Measurements from ENCODE around the gene TMEM187. TPM values are rescaled to one million over a fixed set of nuclear protein-coding genes. Genes with fewer than 3 reads are reported as not detected.

TMEM187 gene
- total and polyA plus RNA-seq, 7 donors = 3.5 to 9.3 (median 3.8) TPM

DNA sequence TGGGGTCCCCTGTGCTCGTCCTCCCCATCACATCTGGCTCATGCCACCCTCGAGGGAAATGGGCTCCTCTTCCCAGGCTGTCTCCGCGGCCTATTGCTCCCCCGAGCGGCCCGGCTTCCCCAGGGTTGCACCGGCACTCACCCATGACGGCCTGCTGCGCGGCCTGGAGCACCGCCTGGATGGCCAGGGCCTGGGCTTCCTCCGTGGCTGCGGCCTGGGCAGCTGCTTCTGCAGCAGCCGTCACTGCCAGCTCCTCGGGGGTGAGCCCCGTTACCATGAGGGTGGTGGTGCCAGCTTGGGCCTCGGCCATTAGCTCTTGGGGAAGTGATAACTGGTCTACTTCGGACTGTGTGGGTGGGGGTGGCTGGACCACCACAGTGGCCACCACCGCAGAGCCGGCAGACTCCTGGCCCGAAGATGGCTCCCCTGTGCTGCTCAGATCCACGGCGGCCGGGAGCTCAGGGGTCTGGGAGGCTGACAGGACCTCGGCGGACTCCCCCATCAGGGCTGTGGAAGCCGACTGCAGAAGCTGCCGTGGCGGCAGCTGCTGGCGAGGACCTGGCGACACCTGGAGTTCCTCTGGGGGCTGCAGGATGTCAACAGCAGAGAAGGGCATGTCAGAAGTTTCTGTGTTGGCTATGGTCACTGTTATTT is 20.1 kb upstream of the TMEM187 start:
- Histone ChIP-seq H3K4me3 (peak overlapping the region in 2 of 4 donors; percentile 10 to 44), H3K27me3 (no peaks in the 10 kb centered on the region), H3K27ac (peak overlapping the region; percentile 81 to 87 (median 86)), H3K9me3 (no peaks in the 10 kb centered on the region), H3K36me3 (peaks cover 0 to 42% (median 20%) of the 10 kb centered on the region in 4 donors), H3K4me1 (peaks cover 0 to 78% (median 52%) of the 10 kb centered on the region in 4 donors)
- no peak for DNase-seq
- 93 to 95% methylated on average over 32 of the region's 32 CpGs for WGBS, 2 donors
- intact Hi-C loops (cut with DNase I) = loop anchor here (2.0 kb wide), 3 partner anchors 188 to 994 kb away; partner anchors contain the start of gene PLXNB3
- no peak for TF ChIP-seq POLR2A (IDR thresholded peaks at IDR 0.05)
- TF ChIP-seq POLR2AphosphoS5 (IDR thresholded peaks at IDR 0.05) = no peak
- TF ChIP-seq EP300 (IDR thresholded peaks at IDR 0.05) = no peak
- TF ChIP-seq, protein P1, sequence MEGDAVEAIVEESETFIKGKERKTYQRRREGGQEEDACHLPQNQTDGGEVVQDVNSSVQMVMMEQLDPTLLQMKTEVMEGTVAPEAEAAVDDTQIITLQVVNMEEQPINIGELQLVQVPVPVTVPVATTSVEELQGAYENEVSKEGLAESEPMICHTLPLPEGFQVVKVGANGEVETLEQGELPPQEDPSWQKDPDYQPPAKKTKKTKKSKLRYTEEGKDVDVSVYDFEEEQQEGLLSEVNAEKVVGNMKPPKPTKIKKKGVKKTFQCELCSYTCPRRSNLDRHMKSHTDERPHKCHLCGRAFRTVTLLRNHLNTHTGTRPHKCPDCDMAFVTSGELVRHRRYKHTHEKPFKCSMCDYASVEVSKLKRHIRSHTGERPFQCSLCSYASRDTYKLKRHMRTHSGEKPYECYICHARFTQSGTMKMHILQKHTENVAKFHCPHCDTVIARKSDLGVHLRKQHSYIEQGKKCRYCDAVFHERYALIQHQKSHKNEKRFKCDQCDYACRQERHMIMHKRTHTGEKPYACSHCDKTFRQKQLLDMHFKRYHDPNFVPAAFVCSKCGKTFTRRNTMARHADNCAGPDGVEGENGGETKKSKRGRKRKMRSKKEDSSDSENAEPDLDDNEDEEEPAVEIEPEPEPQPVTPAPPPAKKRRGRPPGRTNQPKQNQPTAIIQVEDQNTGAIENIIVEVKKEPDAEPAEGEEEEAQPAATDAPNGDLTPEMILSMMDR (IDR thresholded peaks at IDR 0.05) = no peak

DNA sequence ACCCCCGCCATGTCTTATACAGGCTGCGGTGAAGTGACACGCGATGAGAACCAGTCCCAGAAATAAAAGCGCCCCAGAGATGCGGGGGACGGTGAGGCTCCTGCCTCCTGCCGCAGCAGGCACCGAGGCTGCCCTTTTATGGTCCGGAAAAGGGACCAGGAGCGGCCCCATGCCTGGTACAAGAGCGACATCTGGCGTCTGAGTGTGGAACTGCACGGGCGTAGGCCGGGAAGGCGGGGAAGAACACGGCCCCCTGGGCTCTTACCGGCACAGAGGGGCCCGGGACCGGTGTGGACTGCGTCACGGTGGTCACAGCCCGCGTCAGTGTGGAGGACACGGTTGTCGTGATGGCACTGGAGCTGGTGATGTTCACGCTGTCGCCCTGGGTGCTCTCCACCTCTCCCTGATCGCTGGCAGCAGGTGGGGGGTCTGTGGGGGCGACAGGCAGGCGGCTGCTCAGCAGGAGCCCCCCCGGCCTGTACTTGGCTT is 19.2 kb upstream of the TMEM187 start:
- 25 to 27% methylated on average over 33 of the region's 33 CpGs for WGBS, 2 donors

DNA sequence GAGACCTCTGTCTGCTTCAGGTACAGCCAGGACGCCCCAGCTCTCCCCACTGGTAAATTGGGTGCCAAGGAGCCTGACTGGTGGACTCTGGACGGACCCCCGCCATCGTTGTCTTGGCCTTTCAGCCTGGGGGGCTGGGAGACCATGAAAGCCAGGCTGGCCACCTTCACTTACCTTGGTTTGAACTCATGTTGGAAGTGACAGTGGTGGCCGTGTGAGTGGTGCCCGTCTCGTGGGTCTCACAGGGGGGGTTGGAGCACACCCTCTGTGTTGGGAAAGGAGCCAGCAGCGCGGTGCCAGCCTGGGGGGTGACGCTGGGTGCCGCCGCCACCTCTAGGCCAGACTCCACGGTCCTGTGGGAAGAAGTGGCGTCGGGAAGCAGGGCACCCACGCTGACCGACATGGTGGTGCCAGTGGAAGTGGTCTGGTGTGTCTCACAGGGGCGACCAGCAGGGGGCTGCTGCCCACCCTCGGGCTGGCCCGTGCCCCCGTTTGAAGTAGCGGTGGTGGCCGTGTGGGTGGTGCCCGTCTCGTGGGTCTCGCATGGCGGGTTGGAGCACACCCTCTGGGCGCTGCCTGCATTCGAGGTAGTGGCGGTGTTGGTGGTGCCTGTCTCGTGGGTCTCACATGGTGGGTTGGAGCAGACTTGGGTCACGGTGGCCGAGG is 18.5 kb upstream of the TMEM187 start:
- H3K4me1 ChIP-seq = peaks cover 0 to 66% (median 44%) of the 10 kb centered on the region in 4 donors
- peak overlapping the region; percentile 81 to 87 (median 86) for H3K27ac ChIP-seq
- peak overlapping the region; percentile 18 to 44 (median 38) for H3K4me3 ChIP-seq
- WGBS, 2 donors = 81 to 86% methylated on average over 33 of the region's 33 CpGs
- H3K27me3 ChIP-seq = no peaks in the 10 kb centered on the region
- no peaks in the 10 kb centered on the region for H3K9me3 ChIP-seq
- TF ChIP-seq, protein P1 (IDR thresholded peaks at IDR 0.05) = no peak
- TF ChIP-seq EP300 (IDR thresholded peaks at IDR 0.05) = no peak
- no peak for TF ChIP-seq POLR2A (IDR thresholded peaks at IDR 0.05)
- peak in 1 of 4 donors; percentile 3 for TF ChIP-seq POLR2AphosphoS5 (IDR thresholded peaks at IDR 0.05)
- peaks cover 2 to 55% (median 28%) of the 10 kb centered on the region in 4 donors for H3K36me3 ChIP-seq
- intact Hi-C loops (cut with DNase I) = loop anchor here (2.0 kb wide), 3 partner anchors 189 to 995 kb away; partner anchors contain the start of gene PLXNB3
- no peak for DNase-seq

More for the DNA sequence above, 19.2 kb upstream of the TMEM187 start:
- TF ChIP-seq EP300 (IDR thresholded peaks at IDR 0.05) (peak in 1 of 4 donors; percentile 12), POLR2AphosphoS5 (IDR thresholded peaks at IDR 0.05) (peak; percentile 62 to 80 (median 70)), POLR2A (IDR thresholded peaks at IDR 0.05) (peak in 1 of 2 donors; percentile 54)
- TF ChIP-seq, protein P1 (IDR thresholded peaks at IDR 0.05) = peak; percentile 92 to 99 (median 97)
- peaks cover 0 to 72% (median 48%) of the 10 kb centered on the region in 4 donors for H3K4me1 ChIP-seq
- no peaks in the 10 kb centered on the region for H3K9me3 ChIP-seq
- H3K27ac ChIP-seq = peak overlapping the region; percentile 81 to 87 (median 86)
- peak; percentile 93 for DNase-seq
- intact Hi-C loops (cut with DNase I) = loop anchor here (2.0 kb wide), 3 partner anchors 189 to 995 kb away; partner anchors contain the start of gene PLXNB3
- H3K4me3 ChIP-seq = peak overlapping the region; percentile 18 to 44 (median 38)
- H3K27me3 ChIP-seq = no peaks in the 10 kb centered on the region
- peaks cover 0 to 49% (median 25%) of the 10 kb centered on the region in 4 donors for H3K36me3 ChIP-seq

DNA sequence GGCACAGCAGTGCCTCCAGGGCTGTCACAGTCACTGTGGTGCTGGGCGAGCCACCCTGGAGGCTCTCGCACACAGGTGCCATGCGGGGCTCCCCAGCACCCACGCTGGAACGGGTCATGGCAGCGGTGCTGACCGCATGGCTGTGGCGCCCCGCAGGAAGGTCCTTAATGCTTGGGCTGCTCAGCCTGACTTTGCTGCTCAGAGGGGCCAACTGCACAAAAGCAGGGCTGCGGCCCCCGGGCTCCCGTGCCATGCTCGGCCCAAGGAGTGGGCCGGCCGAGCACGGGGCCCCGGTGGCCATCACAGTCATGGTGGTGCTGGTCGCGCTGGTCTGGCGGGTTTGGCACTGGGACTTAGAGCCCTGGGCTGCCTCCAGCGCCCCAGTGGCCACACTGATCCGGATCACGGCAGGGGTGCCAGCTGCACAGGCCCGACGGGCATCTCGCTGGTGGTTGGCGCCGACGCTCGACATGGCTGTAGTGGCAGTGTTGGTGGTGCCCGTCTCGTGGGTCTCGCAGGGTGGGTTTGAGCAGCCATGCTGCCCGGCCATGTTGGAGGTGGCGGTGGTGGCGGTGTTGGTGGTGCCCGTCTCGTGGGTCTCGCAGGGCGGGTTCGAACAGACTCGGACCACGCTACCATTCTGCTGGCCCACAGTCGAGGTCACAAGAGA is 17.9 kb upstream of the TMEM187 start:
- peaks cover 8 to 61% (median 32%) of the 10 kb centered on the region in 4 donors for H3K36me3 ChIP-seq
- H3K9me3 ChIP-seq = no peaks in the 10 kb centered on the region
- H3K27ac ChIP-seq = peak overlapping the region; percentile 81 to 87 (median 86)
- H3K27me3 ChIP-seq = no peaks in the 10 kb centered on the region
- intact Hi-C loops (cut with DNase I) = no loop called here
- H3K4me3 ChIP-seq = peak overlapping the region in 3 of 4 donors; percentile 33 to 44 (median 43)
- peaks cover 0 to 59% (median 37%) of the 10 kb centered on the region in 4 donors for H3K4me1 ChIP-seq
- 94 to 95% methylated on average over 44 of the region's 44 CpGs for WGBS, 2 donors
- DNase-seq = no peak
- TF ChIP-seq POLR2A (IDR thresholded peaks at IDR 0.05) (no peak), POLR2AphosphoS5 (IDR thresholded peaks at IDR 0.05) (no peak), EP300 (IDR thresholded peaks at IDR 0.05) (no peak)
- TF ChIP-seq, protein P1 (IDR thresholded peaks at IDR 0.05) = no peak

Data from sigmoid colon (tissue), 7 donors.